B cell (primary cell): Measurements from ENCODE around the gene FEM1C.

Experiments
- CTCF ChIP-seq: fragments of 200-600 bp; IDR thresholded peaks from one replicate; pipeline ENCODE4 v1.8.0; 2022; ENCODE audit warnings: antibody characterized with exemption, mild to moderate bottlenecking
- EZH2 ChIP-seq: IDR thresholded peaks from 2 replicates; pipeline ENCODE4 v1.6.1; 2012; ENCODE audit warnings: borderline replicate concordance, low read depth, mild to moderate bottlenecking, moderate library complexity, low read length; ENCODE audit not compliant: insufficient read depth, poor library complexity, severe bottlenecking

DNA sequence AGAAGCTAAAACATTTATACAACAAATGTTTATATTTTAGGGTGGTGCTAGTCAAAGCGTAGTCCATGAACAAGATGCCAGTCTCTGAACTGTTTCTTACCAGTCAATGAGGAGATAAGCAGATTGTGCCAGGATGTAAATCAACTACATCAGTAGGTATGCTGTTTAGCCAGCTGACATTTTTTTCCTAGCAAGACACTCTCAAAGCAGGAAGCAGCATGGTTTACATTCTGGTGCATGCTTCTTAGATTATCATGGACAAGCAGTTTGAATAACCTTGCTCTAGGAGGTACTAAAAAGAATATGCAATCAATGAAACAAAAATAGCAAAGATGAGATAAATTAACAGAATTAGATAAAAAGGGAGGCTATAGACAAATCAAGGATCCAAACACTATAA lies 40.7 kb upstream of the FEM1C start:
- TF ChIP-seq CTCF = no peak
- TF ChIP-seq EZH2 = no peak
